GM12878 (cell line): ENCODE results near the gene DNAH2. TPM values are rescaled to one million over a fixed set of nuclear protein-coding genes. Genes with fewer than 3 reads are reported as not detected.

Source experiments
- ATAC-seq: fragments of 200-7000 bp; cut with Tn5 transposase; 3 replicates; pipeline ENCODE4 v1.9.1; 2020; ENCODE audit warnings: mild to moderate bottlenecking, moderate library complexity
- BruUV-seq: library from RNA; stranded (reverse); fragments of 400-500 nt; replicated peaks from 2 replicates; lab custom pipeline; 2021; lab: Mats Ljungman, UMichigan
- CTCF ChIA-PET: fragments of 300-600 bp; sonication (Branson Sonifier 250); formaldehyde crosslinking; extraction: SDS; loops from one replicate; lab custom pipeline; 2021; ENCODE audit warnings: inconsistent platforms; lab: Yijun Ruan, JAX
- POLR2A ChIA-PET: fragments of 350-600 bp; formaldehyde crosslinking; extraction: SDS; loops from one replicate; lab custom pipeline; 2021; ENCODE audit warnings: inconsistent platforms; lab: Charles Lee
- RAD21 ChIA-PET: fragments of 300-600 bp; sonication (Branson Sonifier 250); formaldehyde crosslinking; loops from one replicate; lab custom pipeline; 2023; ENCODE audit warnings: antibody characterized with exemption; ENCODE audit not compliant: unreplicated experiment; lab: Charles Lee
- SMC1A ChIA-PET: fragments of 300-600 bp; sonication (Branson Sonifier 250); formaldehyde crosslinking; loops from one replicate; lab custom pipeline; 2023; ENCODE audit not compliant: unreplicated experiment, uncharacterized antibody; lab: Charles Lee
- DNase-seq: peaks from one replicate; pipeline ENCODE4 v3.0.0-alpha.2; 2011; ENCODE audit warnings: low read depth, low spot score
- FAIRE-seq: peaks from 3 replicates; lab custom pipeline; 2011; peaks lifted over from hg19 to GRCh38; lab: Jason Lieb, UNC
- H2AFZ ChIP-seq: 2 replicates; pipeline ENCODE4 v1.6.0; 2011; ENCODE audit warnings: low read depth, low read length, control low read depth; ENCODE audit not compliant: control insufficient read depth
- H3K27ac ChIP-seq: 2 replicates; pipeline ENCODE4 v1.5.1; 2011; ENCODE audit warnings: control low read depth; ENCODE audit not compliant: control insufficient read depth, insufficient read depth
- H3K27me3 ChIP-seq, 2 experiments: replicated peaks in 1 of 2; 2 replicates each; pipeline versions ENCODE4 v1.6.0 to v1.6.1; 2011; ENCODE audit warnings: low read length in 1 of 2; ENCODE audit not compliant: control insufficient read depth in 2 of 2, insufficient read depth in 2 of 2
- H3K36me3 ChIP-seq, 2 experiments: 2 replicates each; pipeline ENCODE4 v1.5.1; 2011; ENCODE audit warnings: low read length in 1 of 2; ENCODE audit not compliant: control insufficient read depth in 2 of 2, insufficient read depth in 2 of 2
- H3K4me1 ChIP-seq: 2 replicates; pipeline ENCODE4 v1.6.1; 2011; ENCODE audit warnings: mild to moderate bottlenecking, low read length, moderate library complexity, mixed read lengths; ENCODE audit not compliant: control insufficient read depth, insufficient read depth
- H3K4me2 ChIP-seq: 2 replicates; pipeline ENCODE4 v1.6.0; 2011; ENCODE audit warnings: control low read depth; ENCODE audit not compliant: control insufficient read depth, insufficient read depth
- H3K4me3 ChIP-seq: fragments of 200-600 bp; sonication (generic); 2 replicates; pipeline ENCODE4 v1.5.1; 2016
- H3K79me2 ChIP-seq: 2 replicates; pipeline ENCODE4 v1.6.0; 2011; ENCODE audit warnings: low read length; ENCODE audit not compliant: control insufficient read depth, insufficient read depth
- H3K9ac ChIP-seq: 2 replicates; pipeline ENCODE4 v1.8.0; 2011; ENCODE audit warnings: low read length, control low read depth, mixed read lengths; ENCODE audit not compliant: control insufficient read depth, insufficient read depth
- H3K9me3 ChIP-seq: replicated peaks from 3 replicates; pipeline ENCODE4 v1.5.1; 2011; ENCODE audit warnings: mild to moderate bottlenecking, low read length; ENCODE audit not compliant: control insufficient read depth, insufficient read depth
- H4K20me1 ChIP-seq: 2 replicates; pipeline ENCODE4 v1.6.0; 2011; ENCODE audit not compliant: control insufficient read depth, insufficient read depth
- CHD4 ChIP-seq: fragments of 200-600 bp; sonication (generic); IDR thresholded peaks from 2 replicates; pipeline ENCODE4 v1.6.1; 2016; ENCODE audit warnings: mild to moderate bottlenecking
- CREM ChIP-seq: IDR thresholded peaks from 2 replicates; pipeline ENCODE4 v1.6.1; 2014; ENCODE audit warnings: antibody characterized with exemption, low read depth
- GABPA ChIP-seq: IDR thresholded peaks from 2 replicates; pipeline ENCODE4 v1.6.1; 2014; ENCODE audit warnings: antibody characterized with exemption, low read depth, mild to moderate bottlenecking, inconsistent platforms
- JUND ChIP-seq: IDR thresholded peaks from 2 replicates; pipeline ENCODE4 v1.6.1; 2012; ENCODE audit warnings: low read depth, mild to moderate bottlenecking, low read length, improper control_type of control experiment, moderate library complexity
- STAT3 ChIP-seq: IDR thresholded peaks from 2 replicates; pipeline ENCODE4 v1.6.1; 2011; ENCODE audit warnings: low read depth, low read length, improper control_type of control experiment
- ZNF207 ChIP-seq: fragments of 450-650 bp; IDR thresholded peaks from 2 replicates; pipeline ENCODE4 v1.6.1; 2014; ENCODE audit warnings: antibody characterized with exemption, mild to moderate bottlenecking, borderline replicate concordance
- WGBS: methylation state at CpG from one replicate; pipeline ENCODE4 v1.1.6; 2016; ENCODE audit warnings: low lambda C conversion rate; ENCODE audit not compliant: insufficient replicate concordance, insufficient coverage; ENCODE audit errors: missing lambda C conversion rate; 5-methylcytosine and 5-hydroxymethylcytosine counted together
- in situ Hi-C: fragments of 300-500 bp; cut with MboI; formaldehyde crosslinking; loops from 9 replicates; pipeline ENCODE4 v1.14.3; 2018; ENCODE audit warnings: mixed read lengths
- intact Hi-C: fragments of 100-400 bp; cut with micrococcal nuclease; formaldehyde crosslinking; loops from one replicate; pipeline ENCODE4 v1.14.2; 2022; ENCODE audit not compliant: unreplicated experiment
- polyA plus RNA-seq, 11 experiments: library from polyadenylated mRNA; depleted of rRNA in 4 of 11; unstranded in 6 of 11; stranded (reverse) in 5 of 11; fragments of >200 nt; fragmentation: Nextera tagmentation in 4 of 11; fragmentation: Illumina TruSeq in 1 of 11; extraction: Ambion mirVana in 4 of 11; extraction: Trizol in 1 of 11; gene quantifications; 1 replicate in 1 of 11; 2 replicates in 10 of 11; pipeline versions ENCODE4 v1.2.1 to v1.2.3, GENCODE V29; 2011 to 2016; ENCODE audit warnings: inconsistent platforms in 2 of 11, missing spikeins in 2 of 11, low read depth in 1 of 11
- total RNA-seq, 4 experiments: library from RNA; depleted of rRNA in 3 of 4; stranded (reverse); fragments of >200 nt in 3 of 4; fragmentation: Illumina TruSeq in 1 of 4; extraction: Trizol in 1 of 4; gene quantifications; 2 replicates each; pipeline versions ENCODE4 v1.2.1 to v1.2.3, GENCODE V29; 2013 to 2021
- TF ChIP-seq, protein P1 (sequence below): fragments of 450-650 bp; IDR thresholded peaks from 2 replicates; pipeline ENCODE4 v1.6.1; 2016; ENCODE audit warnings: mild to moderate bottlenecking, moderate library complexity, borderline replicate concordance
- TF ChIP-seq, protein P2 (sequence below): IDR thresholded peaks from 2 replicates; pipeline ENCODE4 v1.6.1; 2012; ENCODE audit warnings: low read depth, low read length, improper control_type of control experiment
- TF ChIP-seq, protein P3 (sequence below): fragments of 450-650 bp; formaldehyde crosslinking; IDR thresholded peaks from 2 replicates; pipeline ENCODE4 v1.4.0; 2020; ENCODE audit warnings: mild to moderate bottlenecking, moderate library complexity

DNAH2 gene
- total and polyA plus RNA-seq, 10 of the 15 experiments (the other 5 are each of a cell fraction or from before 2014, with no cell fraction given) = not detected

DNA sequence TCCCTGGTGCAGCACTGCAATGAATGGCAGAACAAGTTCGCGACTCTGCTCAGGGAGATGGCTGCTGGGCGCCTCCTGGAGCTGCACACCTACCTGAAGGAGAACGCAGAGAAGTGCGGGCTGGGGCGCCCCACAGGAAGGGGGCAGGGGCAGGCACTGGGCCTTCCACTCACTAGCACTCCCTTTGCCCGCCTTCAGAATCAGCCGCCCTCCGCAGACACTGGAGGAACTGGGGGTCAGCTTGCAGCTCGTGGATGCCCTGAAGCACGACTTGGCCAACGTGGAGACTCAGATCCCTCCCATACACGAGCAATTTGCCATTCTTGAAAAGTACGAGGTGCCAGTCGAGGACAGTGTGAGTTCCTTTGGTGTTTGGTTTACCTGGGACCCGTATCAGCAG is 46.4 kb downstream of the DNAH2 start:
- H3K4me3 ChIP-seq = no peak overlapping the region
- SMC1A ChIA-PET = no interaction called here
- in situ Hi-C loops = no loop called here
- BruUV-seq = no TSS peak
- no peaks in the 10 kb centered on the region for H3K36me3 ChIP-seq
- H3K79me2 ChIP-seq = no peaks in the 10 kb centered on the region
- RAD21 ChIA-PET = interaction anchor here (0.7 kb wide), 1 partner anchor 77 kb away, joined by 3 read pairs; the partner anchor contains the start of gene TP53
- no peaks in the 10 kb centered on the region for H3K4me1 ChIP-seq
- no peak overlapping the region for H3K4me2 ChIP-seq
- 46% methylated on average over 16 of the region's 16 CpGs for WGBS
- H3K9me3 ChIP-seq = no peaks in the 10 kb centered on the region
- H4K20me1 ChIP-seq = no peaks in the 10 kb centered on the region
- H3K27ac ChIP-seq = no peak overlapping the region
- H2AFZ ChIP-seq = no peak overlapping the region
- POLR2A ChIA-PET = interaction anchor here (0.6 kb wide), 1 partner anchor 115 kb away, joined by 3 read pairs; no protein-coding TSS in a partner anchor
- TF ChIP-seq, protein P1, sequence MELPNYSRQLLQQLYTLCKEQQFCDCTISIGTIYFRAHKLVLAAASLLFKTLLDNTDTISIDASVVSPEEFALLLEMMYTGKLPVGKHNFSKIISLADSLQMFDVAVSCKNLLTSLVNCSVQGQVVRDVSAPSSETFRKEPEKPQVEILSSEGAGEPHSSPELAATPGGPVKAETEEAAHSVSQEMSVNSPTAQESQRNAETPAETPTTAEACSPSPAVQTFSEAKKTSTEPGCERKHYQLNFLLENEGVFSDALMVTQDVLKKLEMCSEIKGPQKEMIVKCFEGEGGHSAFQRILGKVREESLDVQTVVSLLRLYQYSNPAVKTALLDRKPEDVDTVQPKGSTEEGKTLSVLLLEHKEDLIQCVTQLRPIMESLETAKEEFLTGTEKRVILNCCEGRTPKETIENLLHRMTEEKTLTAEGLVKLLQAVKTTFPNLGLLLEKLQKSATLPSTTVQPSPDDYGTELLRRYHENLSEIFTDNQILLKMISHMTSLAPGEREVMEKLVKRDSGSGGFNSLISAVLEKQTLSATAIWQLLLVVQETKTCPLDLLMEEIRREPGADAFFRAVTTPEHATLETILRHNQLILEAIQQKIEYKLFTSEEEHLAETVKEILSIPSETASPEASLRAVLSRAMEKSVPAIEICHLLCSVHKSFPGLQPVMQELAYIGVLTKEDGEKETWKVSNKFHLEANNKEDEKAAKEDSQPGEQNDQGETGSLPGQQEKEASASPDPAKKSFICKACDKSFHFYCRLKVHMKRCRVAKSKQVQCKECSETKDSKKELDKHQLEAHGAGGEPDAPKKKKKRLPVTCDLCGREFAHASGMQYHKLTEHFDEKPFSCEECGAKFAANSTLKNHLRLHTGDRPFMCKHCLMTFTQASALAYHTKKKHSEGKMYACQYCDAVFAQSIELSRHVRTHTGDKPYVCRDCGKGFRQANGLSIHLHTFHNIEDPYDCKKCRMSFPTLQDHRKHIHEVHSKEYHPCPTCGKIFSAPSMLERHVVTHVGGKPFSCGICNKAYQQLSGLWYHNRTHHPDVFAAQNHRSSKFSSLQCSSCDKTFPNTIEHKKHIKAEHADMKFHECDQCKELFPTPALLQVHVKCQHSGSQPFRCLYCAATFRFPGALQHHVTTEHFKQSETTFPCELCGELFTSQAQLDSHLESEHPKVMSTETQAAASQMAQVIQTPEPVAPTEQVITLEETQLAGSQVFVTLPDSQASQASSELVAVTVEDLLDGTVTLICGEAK = no peak
- TF ChIP-seq, protein P2, sequence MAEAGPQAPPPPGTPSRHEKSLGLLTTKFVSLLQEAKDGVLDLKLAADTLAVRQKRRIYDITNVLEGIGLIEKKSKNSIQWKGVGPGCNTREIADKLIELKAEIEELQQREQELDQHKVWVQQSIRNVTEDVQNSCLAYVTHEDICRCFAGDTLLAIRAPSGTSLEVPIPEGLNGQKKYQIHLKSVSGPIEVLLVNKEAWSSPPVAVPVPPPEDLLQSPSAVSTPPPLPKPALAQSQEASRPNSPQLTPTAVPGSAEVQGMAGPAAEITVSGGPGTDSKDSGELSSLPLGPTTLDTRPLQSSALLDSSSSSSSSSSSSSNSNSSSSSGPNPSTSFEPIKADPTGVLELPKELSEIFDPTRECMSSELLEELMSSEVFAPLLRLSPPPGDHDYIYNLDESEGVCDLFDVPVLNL = no peak
- TF ChIP-seq CREM (no peak), JUND (no peak), ZNF207 (no peak), CHD4 (no peak), GABPA (no peak), STAT3 (no peak)
- TF ChIP-seq, protein P3, sequence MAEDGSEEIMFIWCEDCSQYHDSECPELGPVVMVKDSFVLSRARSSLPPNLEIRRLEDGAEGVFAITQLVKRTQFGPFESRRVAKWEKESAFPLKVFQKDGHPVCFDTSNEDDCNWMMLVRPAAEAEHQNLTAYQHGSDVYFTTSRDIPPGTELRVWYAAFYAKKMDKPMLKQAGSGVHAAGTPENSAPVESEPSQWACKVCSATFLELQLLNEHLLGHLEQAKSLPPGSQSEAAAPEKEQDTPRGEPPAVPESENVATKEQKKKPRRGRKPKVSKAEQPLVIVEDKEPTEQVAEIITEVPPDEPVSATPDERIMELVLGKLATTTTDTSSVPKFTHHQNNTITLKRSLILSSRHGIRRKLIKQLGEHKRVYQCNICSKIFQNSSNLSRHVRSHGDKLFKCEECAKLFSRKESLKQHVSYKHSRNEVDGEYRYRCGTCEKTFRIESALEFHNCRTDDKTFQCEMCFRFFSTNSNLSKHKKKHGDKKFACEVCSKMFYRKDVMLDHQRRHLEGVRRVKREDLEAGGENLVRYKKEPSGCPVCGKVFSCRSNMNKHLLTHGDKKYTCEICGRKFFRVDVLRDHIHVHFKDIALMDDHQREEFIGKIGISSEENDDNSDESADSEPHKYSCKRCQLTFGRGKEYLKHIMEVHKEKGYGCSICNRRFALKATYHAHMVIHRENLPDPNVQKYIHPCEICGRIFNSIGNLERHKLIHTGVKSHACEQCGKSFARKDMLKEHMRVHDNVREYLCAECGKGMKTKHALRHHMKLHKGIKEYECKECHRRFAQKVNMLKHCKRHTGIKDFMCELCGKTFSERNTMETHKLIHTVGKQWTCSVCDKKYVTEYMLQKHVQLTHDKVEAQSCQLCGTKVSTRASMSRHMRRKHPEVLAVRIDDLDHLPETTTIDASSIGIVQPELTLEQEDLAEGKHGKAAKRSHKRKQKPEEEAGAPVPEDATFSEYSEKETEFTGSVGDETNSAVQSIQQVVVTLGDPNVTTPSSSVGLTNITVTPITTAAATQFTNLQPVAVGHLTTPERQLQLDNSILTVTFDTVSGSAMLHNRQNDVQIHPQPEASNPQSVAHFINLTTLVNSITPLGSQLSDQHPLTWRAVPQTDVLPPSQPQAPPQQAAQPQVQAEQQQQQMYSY (CRISPR knock-in tag) = no peak
- TF ChIP-seq, all 136 proteins: peak for 0
- DNase-seq (no peak), FAIRE-seq (no peak), ATAC-seq (no peak)
- intact Hi-C loops = no loop called here
- H3K27me3 ChIP-seq = peaks cover 0 to 2% of the 10 kb centered on the region in 2 experiments; a peak in 1 of 4 replicates
- CTCF ChIA-PET = interaction anchor here (0.6 to 1.4 kb wide), 2 partner anchors 16 to 625 kb away, joined by 3 to 4 read pairs; no protein-coding TSS in a partner anchor
- no peak overlapping the region for H3K9ac ChIP-seq
